ENCODE data around the gene SAGE1. TPM values are rescaled to one million over a fixed set of nuclear protein-coding genes. Genes with fewer than 3 reads are reported as not detected.

SAGE1 gene
- total RNA-seq, 1 experiment from 2014 or later: not detected

DNA sequence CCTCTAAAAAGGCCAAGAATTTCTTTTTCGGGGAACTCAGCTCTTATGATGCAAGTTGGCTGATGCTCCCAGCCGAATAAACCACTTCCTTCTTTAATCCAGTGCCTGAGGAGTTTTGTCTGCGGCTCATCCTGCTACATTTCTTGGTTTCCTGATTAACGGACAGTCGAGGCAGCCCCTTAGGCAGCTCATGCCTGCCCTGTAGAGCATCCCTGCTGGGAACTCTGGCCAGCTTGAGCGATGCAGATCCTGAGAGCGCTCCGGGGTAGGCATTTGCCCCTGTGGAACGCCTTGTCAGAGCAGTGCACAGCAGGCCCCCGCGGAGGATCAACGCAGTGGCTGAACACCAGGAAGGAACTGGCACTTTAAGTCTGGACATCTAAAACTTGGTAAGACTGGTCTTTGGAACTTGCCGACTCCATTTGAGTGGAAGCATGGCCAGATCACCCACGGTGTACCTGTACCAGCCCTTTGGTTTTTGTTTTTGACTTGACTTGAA lies 3.4 kb upstream of the SAGE1 start:
- Histone ChIP-seq H3K4me3 (ENCODE audit: low read depth, low read length) (no peak overlapping the region), H3K27me3 (replicated peaks; ENCODE audit: control insufficient read depth, insufficient read depth, low read length) (no peaks in the 10 kb centered on the region), H3K4me1 (no peaks in the 10 kb centered on the region), H3K9me3 (no peaks in the 10 kb centered on the region), H3K36me3 (ENCODE audit: control insufficient read depth, insufficient read depth, low read length) (no peaks in the 10 kb centered on the region)
- Mint-ChIP-seq H3K27ac (ENCODE audit: unreplicated experiment) (no peak overlapping the region), H3K4me1 (ENCODE audit: low read depth, unreplicated experiment) (no peaks in the 10 kb centered on the region), H3K27me3 (ENCODE audit: insufficient read depth, unreplicated experiment) (no peaks in the 10 kb centered on the region), H3K9me3 (ENCODE audit: unreplicated experiment) (no peaks in the 10 kb centered on the region), H3K4me3 (ENCODE audit: unreplicated experiment) (no peak overlapping the region), H3K36me3 (ENCODE audit: insufficient read depth, unreplicated experiment) (no peaks in the 10 kb centered on the region)
- ChIA-PET CTCF (no interaction called here), POLR2A (no interaction called here)
- TF ChIP-seq, protein P1, sequence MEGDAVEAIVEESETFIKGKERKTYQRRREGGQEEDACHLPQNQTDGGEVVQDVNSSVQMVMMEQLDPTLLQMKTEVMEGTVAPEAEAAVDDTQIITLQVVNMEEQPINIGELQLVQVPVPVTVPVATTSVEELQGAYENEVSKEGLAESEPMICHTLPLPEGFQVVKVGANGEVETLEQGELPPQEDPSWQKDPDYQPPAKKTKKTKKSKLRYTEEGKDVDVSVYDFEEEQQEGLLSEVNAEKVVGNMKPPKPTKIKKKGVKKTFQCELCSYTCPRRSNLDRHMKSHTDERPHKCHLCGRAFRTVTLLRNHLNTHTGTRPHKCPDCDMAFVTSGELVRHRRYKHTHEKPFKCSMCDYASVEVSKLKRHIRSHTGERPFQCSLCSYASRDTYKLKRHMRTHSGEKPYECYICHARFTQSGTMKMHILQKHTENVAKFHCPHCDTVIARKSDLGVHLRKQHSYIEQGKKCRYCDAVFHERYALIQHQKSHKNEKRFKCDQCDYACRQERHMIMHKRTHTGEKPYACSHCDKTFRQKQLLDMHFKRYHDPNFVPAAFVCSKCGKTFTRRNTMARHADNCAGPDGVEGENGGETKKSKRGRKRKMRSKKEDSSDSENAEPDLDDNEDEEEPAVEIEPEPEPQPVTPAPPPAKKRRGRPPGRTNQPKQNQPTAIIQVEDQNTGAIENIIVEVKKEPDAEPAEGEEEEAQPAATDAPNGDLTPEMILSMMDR (IDR thresholded peaks at IDR 0.05; ENCODE audit: insufficient read depth in 1 of 2, low read depth in 1 of 2, low read length in 1 of 2, severe bottlenecking in 1 of 2, unreplicated experiment in 1 of 2): no peak
- no TSS peak for BruUV-seq (replicated peaks)
- intact Hi-C loops (cut with micrococcal nuclease; ENCODE audit: unreplicated experiment): no loop called here
- DNase-seq: no peak

DNA sequence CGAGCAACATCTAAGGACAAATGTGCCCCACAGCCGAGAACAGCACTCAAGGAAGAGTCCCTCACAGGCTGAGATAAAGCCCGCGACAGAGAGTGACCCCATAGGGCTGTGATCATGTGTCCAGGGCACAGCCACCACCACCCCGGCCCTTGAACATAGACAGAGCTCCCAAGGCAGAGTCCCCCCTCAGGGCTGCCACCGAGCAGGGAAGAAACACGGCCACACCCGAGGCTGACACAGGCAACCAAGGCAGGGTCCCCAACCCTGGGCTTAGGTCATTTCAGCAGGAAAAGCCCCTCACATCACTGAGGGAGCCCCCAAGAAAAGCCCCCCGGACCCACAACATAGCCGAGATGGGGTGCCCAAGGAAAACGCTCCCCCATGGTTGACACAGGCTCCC lies 735 bp upstream of the SAGE1 start:
- CTCF ChIA-PET: no interaction called here

DNA sequence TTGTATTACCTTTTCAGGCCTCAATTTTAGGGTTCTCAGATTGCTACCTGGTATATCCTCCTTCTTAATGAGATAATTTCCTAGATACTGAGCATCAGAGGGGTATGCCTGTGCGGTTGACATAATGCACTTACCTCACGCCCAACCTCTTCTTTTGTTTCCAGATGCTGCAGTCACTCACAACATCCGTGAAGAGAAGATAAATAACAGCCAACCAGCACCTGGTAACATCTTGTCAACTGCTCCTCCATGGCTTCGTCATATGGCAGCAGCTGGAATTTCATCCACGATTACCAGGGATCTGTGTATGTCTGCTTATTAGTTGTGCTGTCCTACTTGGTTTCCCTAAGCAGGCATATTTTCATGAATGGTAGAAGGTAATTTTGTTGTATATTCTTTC lies 16.7 kb downstream of the SAGE1 start:
- H3K27me3 Mint-ChIP-seq (ENCODE audit: insufficient read depth, unreplicated experiment): no peaks in the 10 kb centered on the region
- BruUV-seq (replicated peaks): no TSS peak
- no peaks in the 10 kb centered on the region for H3K9me3 ChIP-seq
- no peak for DNase-seq
- ChIA-PET CTCF (no interaction called here), POLR2A (no interaction called here)
- no peaks in the 10 kb centered on the region for H3K36me3 Mint-ChIP-seq (ENCODE audit: insufficient read depth, unreplicated experiment)
- intact Hi-C loops (cut with micrococcal nuclease; ENCODE audit: unreplicated experiment): no loop called here
- H3K9me3 Mint-ChIP-seq (ENCODE audit: unreplicated experiment): no peaks in the 10 kb centered on the region
- no peak overlapping the region for H3K4me3 Mint-ChIP-seq (ENCODE audit: unreplicated experiment)
- H3K36me3 ChIP-seq (ENCODE audit: control insufficient read depth, insufficient read depth, low read length): no peaks in the 10 kb centered on the region
- H3K4me1 ChIP-seq: no peaks in the 10 kb centered on the region
- H3K27ac Mint-ChIP-seq (ENCODE audit: unreplicated experiment): no peak overlapping the region
- H3K27me3 ChIP-seq (replicated peaks; ENCODE audit: control insufficient read depth, insufficient read depth, low read length): no peaks in the 10 kb centered on the region
- H3K4me1 Mint-ChIP-seq (ENCODE audit: low read depth, unreplicated experiment): no peaks in the 10 kb centered on the region
- TF ChIP-seq, protein P1 (IDR thresholded peaks at IDR 0.05; ENCODE audit: insufficient read depth in 1 of 2, low read depth in 1 of 2, low read length in 1 of 2, severe bottlenecking in 1 of 2, unreplicated experiment in 1 of 2): no peak
- H3K4me3 ChIP-seq (ENCODE audit: low read depth, low read length): no peak overlapping the region

More for the DNA sequence above, 735 bp upstream of the SAGE1 start:
- no peak overlapping the region for H3K4me3 ChIP-seq (ENCODE audit: low read depth, low read length)
- BruUV-seq (replicated peaks): no TSS peak
- no peaks in the 10 kb centered on the region for H3K9me3 ChIP-seq
- Mint-ChIP-seq H3K4me3 (ENCODE audit: unreplicated experiment) (no peak overlapping the region), H3K4me1 (ENCODE audit: low read depth, unreplicated experiment) (no peaks in the 10 kb centered on the region), H3K36me3 (ENCODE audit: insufficient read depth, unreplicated experiment) (no peaks in the 10 kb centered on the region), H3K27me3 (ENCODE audit: insufficient read depth, unreplicated experiment) (no peaks in the 10 kb centered on the region), H3K9me3 (ENCODE audit: unreplicated experiment) (no peaks in the 10 kb centered on the region), H3K27ac (ENCODE audit: unreplicated experiment) (no peak overlapping the region)
- no peaks in the 10 kb centered on the region for H3K27me3 ChIP-seq (replicated peaks; ENCODE audit: control insufficient read depth, insufficient read depth, low read length)
- intact Hi-C loops (cut with micrococcal nuclease; ENCODE audit: unreplicated experiment): no loop called here
- H3K36me3 ChIP-seq (ENCODE audit: control insufficient read depth, insufficient read depth, low read length): no peaks in the 10 kb centered on the region
- H3K4me1 ChIP-seq: no peaks in the 10 kb centered on the region
- POLR2A ChIA-PET: no interaction called here
- DNase-seq: no peak
- TF ChIP-seq, protein P1 (IDR thresholded peaks at IDR 0.05; ENCODE audit: insufficient read depth in 1 of 2, low read depth in 1 of 2, low read length in 1 of 2, severe bottlenecking in 1 of 2, unreplicated experiment in 1 of 2): no peak
